ENCODE data around the gene CWC15. TPM values are rescaled to one million over a fixed set of nuclear protein-coding genes. Genes with fewer than 3 reads are reported as not detected.
"Not testable (repeated sequence)": the region's sequence is repeated elsewhere in the genome, so short reads cannot be mapped to it uniquely, and the experiment has no call there.

The CWC15 gene
- 57.3 TPM for polyA plus RNA-seq (2013, experiment 1 of 2; ENCODE audit: insufficient read length)
- polyA plus RNA-seq (2013, experiment 2 of 2; ENCODE audit: insufficient read length): 60.3 TPM

GRCh38 chr11:94973099-94973968 is at the start of gene CWC15, which contains the start of gene KDM4D:
TSS of gene CWC15 (minus strand) at chr11:94973556. CDS start at chr11:94972185, 1,371 bp downstream.
TSS of gene KDM4D (plus strand) at chr11:94973709. CDS start at chr11:94997373, 23,664 bp downstream.
- DNase-seq: peak; percentile 95

GRCh38 chr11:95021468-95021867 is 48.1 kb upstream of the CWC15 start:
- DNase-seq: not testable (repeated sequence)

- DNase-seq: no peak
Measured at GRCh38 chr11:95016139-95016538, 42.8 kb upstream of the CWC15 start.

- DNase-seq: no peak
Measured at GRCh38 chr11:95014184-95014821, 40.9 kb upstream of the CWC15 start.

- DNase-seq: no peak
Measured at GRCh38 chr11:95011376-95011775, 38.0 kb upstream of the CWC15 start.

- no peak for DNase-seq
Measured at GRCh38 chr11:95005642-95006041, 32.3 kb upstream of the CWC15 start.

GRCh38 chr11:95003716-95004115 is 30.4 kb upstream of the CWC15 start:
- DNase-seq: no peak

- DNase-seq: no peak
Measured at GRCh38 chr11:94998285-94998684, 24.9 kb upstream of the CWC15 start.

GRCh38 chr11:94997437-94997836 is 24.1 kb upstream of the CWC15 start:
- no peak for DNase-seq

- no peak for DNase-seq
Measured at GRCh38 chr11:94993400-94993943, 20.1 kb upstream of the CWC15 start.

GRCh38 chr11:94988748-94989147 is 15.4 kb upstream of the CWC15 start:
- no peak for DNase-seq

- no peak for DNase-seq
Measured at GRCh38 chr11:94987378-94987777, 14.0 kb upstream of the CWC15 start.

GRCh38 chr11:94975599-94975998 is 2.2 kb upstream of the CWC15 start:
- no peak for DNase-seq

- no peak for DNase-seq
Measured at GRCh38 chr11:94974178-94974577, 822 bp upstream of the CWC15 start.

GRCh38 chr11:94972700-94973098 is 657 bp downstream of the CWC15 start:
- no peak for DNase-seq

GRCh38 chr11:94968334-94968958 is 4.9 kb downstream of the CWC15 start:
- peak; percentile 57 for DNase-seq

GRCh38 chr11:94964934-94965333 is 8.4 kb downstream of the CWC15 start:
- DNase-seq: no peak

- DNase-seq: no peak
Measured at GRCh38 chr11:94961255-94961654, 12.1 kb downstream of the CWC15 start.

- no peak for DNase-seq
Measured at GRCh38 chr11:94960488-94960887, 12.9 kb downstream of the CWC15 start.

- no peak for DNase-seq
Measured at GRCh38 chr11:94959179-94959578, 14.2 kb downstream of the CWC15 start.

- DNase-seq: peak; percentile 40
Measured at GRCh38 chr11:94958121-94958696, 15.1 kb downstream of the CWC15 start.

- DNase-seq: no peak
Measured at GRCh38 chr11:94956963-94957362, 16.4 kb downstream of the CWC15 start.

- no peak for DNase-seq
Measured at GRCh38 chr11:94954753-94955152, 18.6 kb downstream of the CWC15 start.
